SH-SY5Y (cell line): ENCODE measurements around the gene OBI1.

Source experiments
- GATA2 ChIP-seq: IDR thresholded peaks from 2 replicates; pipeline ENCODE4 v1.6.1; 2011; ENCODE audit warnings: mild to moderate bottlenecking, low read depth, low read length
- GATA3 ChIP-seq: IDR thresholded peaks from 2 replicates; pipeline ENCODE4 v1.6.1; 2011; ENCODE audit warnings: low read depth, mild to moderate bottlenecking, low read length, moderate library complexity

DNA sequence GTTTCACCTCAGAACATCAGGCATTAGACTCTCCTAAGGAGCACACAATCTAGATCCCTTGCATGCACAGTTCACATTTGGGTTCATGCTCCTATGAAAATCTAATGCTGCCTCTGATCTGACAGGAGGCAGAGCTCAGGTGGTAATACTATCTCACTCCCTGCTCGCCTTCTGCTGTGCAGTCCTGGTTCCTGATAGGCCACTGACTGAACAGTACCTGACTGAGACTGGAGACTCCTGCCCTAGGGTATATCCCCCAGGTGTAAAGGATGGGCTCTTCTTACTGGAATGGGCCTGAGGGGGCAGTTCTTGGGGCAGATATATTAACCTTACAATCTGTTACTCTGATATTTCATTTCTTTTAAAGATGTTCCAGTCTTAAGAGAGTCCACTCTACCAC, 6.3 kb downstream of the OBI1 start:
- TF ChIP-seq GATA3 (no peak), GATA2 (no peak)
